ENCODE data around the gene COG5.

Gene COG5

DNA sequence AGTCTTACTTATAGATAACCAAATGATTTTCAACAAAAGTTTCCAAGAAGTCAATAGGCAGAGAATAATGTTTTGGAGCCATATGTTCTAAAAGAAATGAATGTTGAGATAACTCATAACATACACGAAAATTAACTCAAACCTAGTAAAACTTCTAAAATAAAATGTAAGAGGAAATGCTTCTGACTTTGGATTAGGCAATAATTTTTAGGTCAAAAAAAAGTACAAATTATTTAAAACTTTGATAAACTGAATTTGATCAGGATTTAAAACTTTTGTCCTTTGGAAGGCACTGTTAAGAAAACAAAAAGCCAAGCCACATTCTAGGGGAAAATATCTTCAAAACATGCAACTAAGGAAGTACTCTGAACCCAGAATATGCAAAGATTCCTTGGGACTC lies 242.1 kb downstream of the COG5 start:
- DNase-seq: no peak

DNA sequence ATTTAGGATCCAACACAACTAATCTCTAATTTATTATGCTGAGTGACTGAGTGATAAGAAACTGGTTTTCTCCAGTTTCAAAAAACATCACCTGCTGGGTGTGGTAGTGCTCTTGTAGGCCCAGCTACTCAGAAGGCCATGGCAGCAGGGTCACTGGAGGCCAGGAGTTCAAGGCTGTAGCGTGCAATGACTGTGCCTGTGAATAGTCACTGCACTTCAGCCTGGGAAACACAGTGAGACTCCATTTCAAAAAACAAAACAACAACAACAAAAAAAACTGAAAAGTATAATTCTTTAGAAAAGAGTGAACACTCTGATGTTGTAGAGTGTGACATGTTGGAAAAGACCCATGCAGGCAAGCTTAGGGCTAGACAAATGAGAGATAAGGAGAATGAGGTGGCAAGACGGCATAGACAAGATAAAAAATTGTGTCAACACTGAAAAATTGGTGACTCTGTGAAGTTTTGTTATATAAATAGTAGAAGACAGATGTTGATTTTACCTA lies 243.9 kb downstream of the COG5 start:
- DNase-seq: no peak

DNA sequence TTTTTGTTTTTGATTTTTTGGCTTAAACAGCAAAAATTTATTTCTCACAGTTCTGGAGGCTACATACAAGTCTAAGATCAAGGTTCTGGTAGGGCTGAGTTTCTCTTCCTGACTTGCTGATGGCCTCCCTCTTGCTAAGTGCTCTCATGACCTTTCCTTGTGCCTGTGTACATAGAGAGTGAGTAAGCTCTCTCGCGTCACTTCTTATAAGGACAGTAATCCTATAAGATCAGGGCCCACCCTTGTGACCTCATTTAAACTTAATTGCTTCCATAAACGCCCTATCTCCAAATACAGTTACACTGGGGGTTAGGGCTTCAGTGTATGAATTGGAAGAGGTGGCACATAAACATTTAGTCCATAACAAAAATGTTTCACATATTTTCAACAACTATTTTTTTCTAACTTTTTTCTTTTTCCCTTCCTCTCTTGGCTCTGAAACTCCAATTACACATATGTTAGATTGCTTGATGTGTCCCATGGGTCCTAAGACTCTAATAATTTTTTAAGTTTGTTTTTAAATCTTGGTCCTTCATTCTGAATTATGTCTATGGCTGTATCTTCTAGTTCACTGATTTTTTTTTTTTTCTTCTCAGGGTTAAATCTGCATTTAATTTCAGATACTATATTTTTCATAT lies 245.1 kb downstream of the COG5 start:
- no peak for DNase-seq

DNA sequence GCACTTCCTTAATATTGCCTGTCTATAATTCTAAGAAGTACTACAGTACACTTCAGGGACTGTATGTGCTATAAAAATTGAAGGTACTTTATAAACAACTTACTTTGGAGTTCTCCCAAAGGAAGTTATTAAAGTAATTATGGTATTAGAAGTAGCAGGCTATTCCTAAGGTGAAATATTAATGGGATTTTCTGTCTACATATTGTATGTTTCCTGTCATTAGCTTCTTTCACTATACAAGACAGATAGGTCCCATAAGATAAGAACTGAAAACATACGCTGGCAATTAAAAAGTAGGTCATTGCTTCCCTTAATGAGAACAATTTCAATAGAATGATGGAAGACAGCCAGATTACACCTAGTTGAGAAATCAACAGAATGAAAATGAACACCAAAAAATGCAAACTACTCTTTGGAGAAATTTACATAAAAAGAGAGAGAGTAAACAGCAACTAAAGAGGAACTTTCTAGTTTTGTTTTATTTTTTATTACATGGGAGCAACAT lies 248.0 kb downstream of the COG5 start:
- DNase-seq: no peak

DNA sequence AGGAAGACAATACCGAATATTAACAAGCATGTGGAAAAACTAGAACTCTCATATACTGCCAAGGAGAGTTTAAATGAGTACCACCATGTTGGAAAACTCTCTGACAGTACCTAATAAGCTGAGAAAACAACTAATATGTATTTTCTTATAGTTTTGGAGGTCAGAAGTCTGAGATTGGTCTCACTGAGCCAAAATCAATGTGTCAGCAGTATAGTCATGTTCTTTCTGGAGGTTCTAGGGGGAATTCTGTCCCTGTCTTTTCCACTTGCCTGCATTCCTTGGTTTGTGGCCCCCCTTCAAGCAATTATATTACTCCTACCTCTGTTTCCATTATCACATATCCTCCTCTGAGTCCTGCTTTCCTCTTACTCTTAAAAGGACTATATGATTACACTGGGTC lies 250.4 kb downstream of the COG5 start:
- DNase-seq: no peak

DNA sequence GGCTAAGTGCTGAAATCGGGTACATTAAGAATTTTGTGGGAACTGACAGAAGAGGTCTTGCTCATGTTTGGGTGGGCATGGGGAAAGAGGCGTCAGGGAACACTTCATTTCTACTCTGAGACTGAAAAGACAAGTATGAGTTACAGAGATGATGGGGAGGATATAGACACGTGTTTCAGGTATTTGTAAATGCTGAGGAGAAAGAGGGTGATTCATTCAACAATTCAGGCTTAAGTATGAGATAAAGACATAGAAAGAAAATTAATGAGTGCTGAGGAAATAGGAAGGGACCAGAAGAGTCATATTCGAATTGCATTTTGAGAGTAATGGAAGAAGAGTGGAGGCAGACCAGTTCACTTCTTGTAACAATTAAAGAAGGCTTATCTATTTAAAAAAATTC lies 251.3 kb downstream of the COG5 start:
- no peak for DNase-seq

DNA sequence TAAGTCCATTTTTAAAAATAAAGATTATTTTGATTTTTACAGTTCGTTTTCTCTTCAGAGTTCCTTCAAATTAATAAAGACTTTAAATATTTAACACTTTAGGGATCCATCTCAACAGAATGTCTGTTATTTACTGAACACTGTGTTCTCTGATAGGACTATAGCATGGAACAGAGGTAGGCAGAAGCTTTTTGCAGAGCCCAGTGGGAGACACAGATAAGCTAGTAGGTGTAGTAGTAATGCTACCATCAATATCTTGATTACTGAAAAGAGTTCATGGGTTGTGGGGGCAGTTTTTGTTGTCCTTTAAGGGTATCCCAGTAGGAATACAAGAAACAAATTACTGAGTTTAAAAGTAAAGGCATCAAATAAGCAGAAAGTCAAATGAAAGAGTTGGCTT lies 254.4 kb downstream of the COG5 start:
- no peak for DNase-seq

DNA sequence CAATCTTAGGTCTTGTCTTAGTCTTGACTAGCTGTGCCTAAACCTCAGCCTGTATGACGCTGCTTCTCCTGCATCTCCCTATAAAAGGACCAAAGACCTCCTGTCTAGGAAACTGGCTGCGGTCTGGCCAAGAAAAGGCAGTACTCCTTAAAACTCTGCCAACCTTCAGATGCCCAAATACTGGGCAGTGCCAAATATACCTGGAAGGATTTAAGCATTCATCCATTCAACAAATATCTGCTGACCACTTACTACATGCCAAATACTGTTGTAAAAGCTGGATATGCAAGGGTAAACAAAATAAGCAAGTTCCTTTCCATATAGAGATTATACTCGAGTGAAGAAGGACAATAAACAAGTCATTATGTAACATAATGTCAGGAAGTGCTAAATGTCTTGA lies 259.1 kb downstream of the COG5 start:
- DNase-seq: no peak

DNA sequence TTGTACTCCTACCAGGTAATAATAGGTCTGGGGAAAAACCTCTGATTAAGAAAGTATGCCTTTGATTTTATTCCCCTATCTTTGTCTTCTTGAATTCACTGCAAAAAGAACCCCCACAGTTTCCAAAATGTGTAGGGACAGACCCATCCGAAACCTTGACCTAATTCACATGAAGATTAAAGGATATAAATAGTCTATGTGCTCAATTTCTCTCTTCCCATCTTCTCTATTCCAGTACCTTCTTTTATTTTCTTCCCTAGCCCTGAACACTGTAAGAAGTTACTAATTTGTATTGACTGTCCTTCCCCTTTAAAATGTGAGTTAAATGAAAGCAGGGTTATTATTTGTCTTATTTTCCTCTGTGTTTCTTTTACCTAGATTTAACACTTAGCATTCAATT lies 259.7 kb downstream of the COG5 start:
- no peak for DNase-seq

DNA sequence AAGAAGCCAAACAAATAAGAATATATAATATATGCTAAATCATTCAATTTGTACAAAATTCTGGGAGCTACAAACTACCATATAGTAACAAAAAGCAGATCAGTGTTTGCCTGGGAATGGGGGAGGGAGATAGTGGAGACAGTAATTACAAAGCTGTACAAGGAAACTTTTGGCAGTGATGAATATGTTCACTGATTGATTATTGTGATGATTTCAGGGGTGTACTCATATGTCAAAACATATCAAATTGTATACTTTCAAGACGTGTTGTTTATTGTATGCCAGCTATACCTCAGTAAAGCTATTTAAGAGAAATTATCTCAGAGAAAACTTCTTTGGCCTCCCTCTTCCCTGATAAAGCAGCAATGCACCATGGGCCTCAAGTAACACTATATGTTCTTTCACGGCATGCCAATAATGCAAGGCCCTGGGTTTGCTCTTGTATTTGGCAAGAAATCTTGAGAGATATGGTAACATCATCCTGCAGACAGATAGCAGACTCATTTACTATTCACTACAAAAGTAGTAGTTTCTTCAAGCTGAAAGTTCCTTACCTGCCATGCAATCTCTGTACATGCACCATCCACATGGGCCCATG lies 261.4 kb downstream of the COG5 start:
- no peak for DNase-seq

DNA sequence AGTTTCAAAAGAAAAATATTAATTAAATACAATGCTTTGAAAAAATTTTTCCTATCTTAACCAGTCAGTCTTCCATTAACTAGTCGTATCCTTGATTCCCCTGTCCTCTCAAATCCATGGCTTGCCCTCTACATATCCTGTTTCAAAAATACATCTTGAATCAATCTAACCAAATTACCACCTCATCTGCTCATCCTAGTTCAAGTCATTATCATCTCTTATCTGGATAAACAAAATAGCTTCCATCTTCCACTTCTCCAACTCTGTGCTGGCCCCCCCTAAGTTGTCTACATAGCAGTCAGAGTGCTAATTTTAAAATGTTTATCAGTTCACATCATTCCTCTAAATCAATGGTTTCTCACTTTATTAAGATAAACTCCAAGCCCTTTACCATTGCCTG lies 269.5 kb downstream of the COG5 start:
- DNase-seq: no peak

DNA sequence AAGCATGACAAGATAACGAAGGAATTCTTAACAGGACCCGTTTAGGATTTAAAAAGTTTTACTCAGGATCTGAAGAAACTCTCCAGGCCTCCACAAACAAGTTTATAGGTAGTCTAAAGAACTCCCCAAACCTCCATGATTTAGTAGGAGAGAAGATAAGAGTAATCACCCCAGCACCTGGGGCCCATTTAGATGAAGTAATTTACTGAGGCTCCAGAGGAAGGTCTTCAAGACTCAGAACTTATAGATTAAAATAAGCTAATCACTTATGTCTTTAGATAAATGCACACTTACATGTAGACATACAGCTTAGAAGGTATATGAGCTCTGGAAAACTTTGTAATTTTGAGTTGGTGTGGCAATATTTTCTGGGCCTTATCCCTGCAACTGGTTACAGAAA lies 271.1 kb downstream of the COG5 start:
- DNase-seq: no peak

DNA sequence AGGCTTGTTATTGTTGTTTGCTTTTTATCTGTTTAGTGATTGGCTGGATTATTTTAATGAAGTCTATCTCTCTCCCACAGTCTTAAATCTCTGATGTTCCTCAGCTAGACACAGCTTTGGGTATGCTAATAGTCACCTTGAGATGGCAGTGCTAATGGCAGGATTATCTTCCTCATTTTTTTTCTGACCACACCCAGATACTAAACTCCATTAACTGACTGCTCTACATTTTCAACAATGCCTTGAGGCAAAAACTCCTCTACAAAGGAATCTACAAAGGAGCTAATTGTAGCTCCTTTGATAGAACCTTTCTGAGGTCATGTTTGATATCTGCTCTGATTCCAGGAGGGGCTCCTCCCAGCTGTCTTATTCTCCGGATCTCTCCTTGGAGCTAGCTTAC lies 272.3 kb downstream of the COG5 start:
- no peak for DNase-seq

DNA sequence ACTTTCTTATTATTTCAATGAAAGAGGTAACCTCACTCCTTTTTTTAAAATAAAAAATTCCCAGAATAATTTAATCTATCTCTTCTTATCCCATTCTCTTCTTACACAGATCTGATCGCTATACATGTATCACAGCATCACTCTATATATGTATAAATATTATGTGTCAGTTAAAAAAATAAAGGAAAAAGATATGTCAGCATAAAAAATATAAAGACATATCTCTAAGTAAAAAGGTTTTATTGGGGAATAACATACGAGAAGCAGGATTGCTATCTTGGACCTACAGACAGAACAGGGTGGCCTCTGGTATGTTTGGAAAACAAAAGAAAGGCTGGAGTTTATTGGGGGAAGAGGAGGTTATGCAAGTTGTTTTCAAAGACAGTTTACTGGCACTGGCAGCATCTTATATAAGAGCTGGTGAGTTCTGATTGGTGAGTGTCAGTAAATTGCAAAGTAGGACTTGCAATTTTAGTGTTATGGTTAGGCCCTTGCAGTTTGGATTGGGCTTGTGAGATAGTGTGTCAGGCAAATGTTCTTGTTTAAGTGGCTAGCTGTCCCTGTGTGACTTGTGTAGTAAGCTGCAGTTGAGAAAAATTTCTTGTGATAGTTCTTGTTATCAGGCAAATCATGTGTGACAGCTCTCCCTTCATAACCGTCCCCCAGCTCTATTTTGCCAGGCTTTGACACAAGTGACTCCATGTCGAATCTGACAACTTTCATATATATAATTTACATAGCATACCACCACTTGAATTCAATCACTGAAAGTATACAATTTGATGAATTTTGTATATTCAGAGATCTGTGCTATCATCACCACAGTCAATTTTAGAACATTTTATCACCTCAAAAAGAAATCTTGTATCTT lies 276.7 kb downstream of the COG5 start:
- DNase-seq: no peak

DNA sequence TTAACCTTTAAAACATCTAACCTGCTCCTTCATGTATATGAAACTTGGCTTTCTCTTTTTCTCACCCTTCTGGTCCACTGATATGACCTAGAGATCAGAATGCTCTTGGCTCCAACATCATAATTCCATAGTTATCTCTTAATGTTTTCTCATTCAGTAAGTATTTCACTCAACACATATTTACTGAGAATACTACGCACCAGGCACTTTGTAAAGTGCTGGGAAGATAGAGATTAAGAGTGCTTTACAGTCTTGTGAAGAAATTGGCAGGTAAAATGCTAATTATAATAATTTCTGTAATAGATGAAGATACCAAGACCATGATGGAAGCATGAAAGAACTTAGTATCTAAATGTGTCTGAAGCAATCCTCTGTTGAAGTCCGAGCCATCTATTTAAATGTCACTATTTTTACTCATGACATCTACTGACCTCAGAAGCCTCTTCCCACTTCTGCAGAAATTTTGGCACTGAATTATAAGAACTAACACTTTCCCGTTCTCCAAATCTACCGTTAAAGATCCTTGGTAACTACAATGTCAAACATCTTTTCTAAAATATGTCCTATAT lies 278.7 kb downstream of the COG5 start:
- no peak for DNase-seq

DNA sequence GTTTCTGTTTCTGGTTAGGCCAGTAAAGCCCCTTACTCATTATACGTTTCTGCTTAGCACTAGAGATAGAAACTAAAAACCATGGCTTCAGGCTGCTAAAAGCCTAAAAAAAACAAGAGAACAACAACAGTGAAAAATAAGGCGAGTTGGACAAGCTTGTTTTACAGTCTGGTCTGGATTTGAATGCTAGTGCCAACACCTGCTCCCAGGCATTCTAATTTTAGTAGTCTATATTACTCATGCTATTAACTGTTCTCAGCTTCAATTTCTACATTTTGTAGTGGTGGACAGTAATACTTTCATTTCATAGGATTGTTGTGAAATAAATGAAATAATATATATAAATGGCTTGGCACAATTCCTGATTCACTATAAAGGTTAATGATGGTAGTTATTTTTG lies 286.4 kb downstream of the COG5 start:
- DNase-seq: no peak

DNA sequence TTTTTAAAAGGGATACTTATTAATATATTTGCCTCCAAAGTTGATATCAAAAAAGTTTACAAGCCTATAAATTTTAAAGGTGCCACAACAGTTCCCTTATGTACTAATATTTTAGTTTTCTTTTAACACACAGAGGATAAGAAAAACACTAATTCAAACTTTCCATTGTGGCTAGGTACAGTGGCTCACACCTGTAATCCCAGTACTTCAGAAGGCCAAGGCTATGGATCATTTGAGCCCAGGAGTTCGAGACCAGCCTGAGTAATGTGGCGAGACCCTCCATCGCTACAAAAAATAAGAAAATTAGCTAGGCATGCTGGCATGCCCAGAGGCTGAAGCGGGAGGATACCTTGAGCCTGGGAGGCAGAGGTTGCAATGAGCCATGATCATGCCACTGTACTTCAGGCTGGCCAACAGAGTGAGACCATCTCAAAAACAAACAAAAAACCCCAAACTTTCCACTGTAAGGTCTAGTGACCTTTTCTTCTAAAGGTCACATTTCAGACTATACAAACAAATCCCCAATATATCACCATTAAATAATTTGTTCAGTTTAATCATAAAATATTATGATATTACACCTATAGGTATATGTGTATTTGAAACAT lies 287.4 kb downstream of the COG5 start:
- DNase-seq: no peak

DNA sequence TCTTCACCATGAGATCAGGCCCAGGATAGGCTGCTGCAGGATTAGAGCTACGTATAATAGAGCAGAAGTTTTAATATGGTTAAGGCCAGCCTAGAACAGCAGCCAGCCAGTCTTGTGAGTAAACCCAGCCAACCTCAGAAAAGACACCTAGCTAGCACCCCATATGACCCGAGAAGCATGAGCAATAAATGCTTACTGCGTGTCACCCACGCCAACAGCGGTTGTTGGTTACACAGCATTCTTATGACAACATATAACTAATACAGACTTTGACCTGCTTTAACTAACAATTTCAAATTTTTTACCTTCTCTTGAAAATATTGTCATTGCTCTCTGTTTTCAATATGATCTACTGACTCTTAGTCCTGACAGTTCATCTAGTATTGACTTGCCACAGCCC lies 289.2 kb downstream of the COG5 start:
- DNase-seq: no peak

DNA sequence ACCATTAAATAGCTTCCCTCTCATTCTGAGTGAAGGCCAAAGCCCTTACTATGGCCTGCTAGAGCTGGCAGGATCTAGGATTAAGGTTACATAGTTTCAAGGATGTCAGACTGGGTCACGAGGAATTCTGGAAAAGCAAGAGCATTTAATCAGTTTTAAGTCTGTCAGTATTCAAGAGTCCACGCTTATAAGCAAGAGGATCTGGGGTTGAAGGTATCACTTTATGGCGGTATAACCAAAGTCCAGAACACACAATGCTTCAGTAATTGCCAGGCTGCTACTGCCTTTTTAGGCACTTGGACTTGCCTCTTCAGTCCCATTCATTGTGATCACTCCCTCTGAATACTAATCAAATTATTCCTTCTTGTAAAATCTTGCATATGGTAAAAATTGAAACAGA lies 293.9 kb downstream of the COG5 start:
- DNase-seq: no peak

DNA sequence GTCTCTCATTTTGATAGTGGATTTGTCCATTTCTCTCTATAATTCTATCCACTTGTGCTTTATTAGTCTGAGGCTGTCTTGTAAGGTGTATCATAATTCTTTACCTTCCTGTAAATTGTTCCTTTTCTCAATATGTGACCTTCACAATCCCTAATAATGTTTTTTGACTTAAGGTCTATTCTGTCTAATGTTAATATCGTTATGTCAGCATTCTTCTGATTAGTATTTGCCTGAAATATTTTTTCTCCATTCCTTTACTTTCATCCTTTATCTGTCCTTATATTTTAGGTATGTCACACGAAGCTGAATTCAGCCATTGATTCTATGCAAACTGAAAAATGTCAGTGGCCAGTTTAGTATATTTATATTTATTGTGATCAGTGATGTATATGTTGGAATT lies 295.1 kb downstream of the COG5 start:
- no peak for DNase-seq

DNA sequence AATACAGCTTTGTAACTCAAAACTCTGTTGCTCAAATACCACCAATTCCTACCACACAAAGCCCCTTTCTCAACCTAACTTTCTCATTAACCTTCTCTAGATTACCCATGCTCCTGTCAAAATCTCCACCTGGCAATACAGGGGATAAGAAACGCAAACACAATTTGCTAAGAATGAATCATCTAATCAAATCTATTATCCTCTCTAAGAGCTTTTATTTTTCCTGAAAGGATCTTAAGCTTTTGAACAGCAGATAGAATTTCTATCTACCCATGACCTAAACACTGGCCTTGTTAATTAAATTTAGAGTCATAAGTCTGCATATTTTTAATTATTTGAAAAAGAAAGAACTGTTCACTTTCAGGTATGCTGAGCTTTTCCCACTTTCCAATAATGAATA lies 296.6 kb downstream of the COG5 start:
- no peak for DNase-seq

DNA sequence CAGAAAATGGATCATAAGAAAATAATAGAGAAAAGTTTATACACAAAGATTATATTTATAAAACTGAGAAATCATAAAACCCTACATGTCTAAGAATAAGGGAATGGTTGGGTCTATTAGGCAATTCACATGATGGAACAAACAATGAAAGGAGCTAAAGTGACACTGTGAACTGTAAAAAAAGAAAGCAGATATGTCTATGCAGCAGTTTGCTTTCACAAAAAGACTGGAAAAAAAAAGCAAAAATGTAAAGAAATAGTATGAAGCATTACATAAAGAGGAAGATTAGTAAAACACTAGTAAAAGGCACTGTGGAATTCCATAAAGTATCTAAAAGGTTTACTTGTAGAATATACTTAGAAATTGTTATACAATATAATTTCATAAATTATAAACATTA lies 299.0 kb downstream of the COG5 start:
- no peak for DNase-seq

DNA sequence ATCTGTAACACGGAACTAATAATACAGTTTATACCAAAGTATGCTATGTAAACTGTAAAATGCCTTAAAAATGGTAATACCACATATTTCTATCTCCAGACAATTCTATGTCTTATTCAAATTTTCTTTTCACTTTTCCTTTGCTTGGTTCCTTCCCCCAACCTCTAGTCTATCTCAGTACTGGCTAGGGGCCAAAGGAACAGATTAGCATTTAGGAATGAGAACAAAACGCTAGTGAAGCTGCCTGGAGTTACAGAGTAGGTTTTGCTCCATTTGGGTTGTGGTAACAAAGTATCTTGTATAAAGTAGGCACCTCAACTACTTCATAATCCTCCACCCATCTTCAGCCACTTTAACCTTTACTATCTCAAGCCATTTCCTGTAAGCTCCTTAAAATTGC lies 300.9 kb downstream of the COG5 start:
- no peak for DNase-seq
